VCaP (cell line): Measurements from ENCODE around the gene NPDC1.

Experiments used
- H3K27ac ChIP-seq: fragments of 450-650 bp; 2 replicates; pipeline ENCODE4 v1.5.1; 2017
- CTCF ChIP-seq: fragments of 450-650 bp; conservative IDR thresholded peaks from 2 replicates; pipeline ENCODE4 v1.5.1; 2017; ENCODE audit warnings: mild to moderate bottlenecking, moderate library complexity

Gene NPDC1

GRCh38 chr9:137052293-137052692 lies 6.3 kb upstream of the NPDC1 start:
- TF ChIP-seq CTCF = no peak
- no peak overlapping the region for H3K27ac ChIP-seq

- TF ChIP-seq CTCF = no peak
- no peak overlapping the region for H3K27ac ChIP-seq
These were observed 5.3 kb upstream of the NPDC1 start for GRCh38 chr9:137051145-137051724.

- TF ChIP-seq CTCF = no peak
- H3K27ac ChIP-seq = no peak overlapping the region
These were observed 4.6 kb upstream of the NPDC1 start for GRCh38 chr9:137050570-137050969.

GRCh38 chr9:137049544-137050449 lies 3.8 kb upstream of the NPDC1 start:
- H3K27ac ChIP-seq = peak overlapping the region; percentile 99
- peak; percentile 67 for TF ChIP-seq CTCF

GRCh38 chr9:137048655-137049543 lies 2.9 kb upstream of the NPDC1 start:
- H3K27ac ChIP-seq = peak overlapping the region; percentile 99

GRCh38 chr9:137045294-137046087 lies 486 bp downstream of the NPDC1 start:
- H3K27ac ChIP-seq = peak overlapping the region; percentile 99
- no peak for TF ChIP-seq CTCF

More at GRCh38 chr9:137048655-137049543, 2.9 kb upstream of the NPDC1 start:
- TF ChIP-seq CTCF = no peak
